Measurements from ENCODE around the gene TBC1D9.

GRCh38 chr4:140710908-140711622 lies 45.1 kb downstream of the TBC1D9 start:
- TF ChIP-seq CTCF (IDR thresholded peaks at IDR 0.05 in 4 of 5, conservative IDR thresholded peaks at IDR 0.05 in 1 of 5) (no peak), POLR2A (IDR thresholded peaks at IDR 0.05) (no peak)
